KMS-11 (cell line): ENCODE results near the gene HECW1.

Experiments used
- H2AFZ ChIP-seq: fragments of 200-600 bp; sonication (generic); 2 replicates; pipeline ENCODE4 v1.6.1; 2016; ENCODE audit warnings: antibody characterized with exemption, mixed run types, low read depth
- H3K27ac ChIP-seq: fragments of 200-600 bp; sonication (generic); 2 replicates; pipeline ENCODE4 v1.6.1; 2016; ENCODE audit warnings: mild to moderate bottlenecking, mixed run types
- H3K27me3 ChIP-seq: fragments of 200-600 bp; sonication (generic); 2 replicates; pipeline ENCODE4 v1.6.1; 2017; ENCODE audit warnings: mild to moderate bottlenecking, low read depth, mixed run types, moderate library complexity; ENCODE audit not compliant: insufficient read depth
- H3K36me3 ChIP-seq: fragments of 200-600 bp; sonication (generic); 2 replicates; pipeline ENCODE4 v1.6.1; 2017; ENCODE audit warnings: mild to moderate bottlenecking, mixed run types; ENCODE audit not compliant: insufficient read depth
- H3K4me1 ChIP-seq: fragments of 200-600 bp; sonication (generic); 2 replicates; pipeline ENCODE4 v1.6.1; 2016; ENCODE audit warnings: mild to moderate bottlenecking, low read depth, mixed run types; ENCODE audit not compliant: poor library complexity, severe bottlenecking
- H3K4me2 ChIP-seq: fragments of 200-600 bp; sonication (generic); 2 replicates; pipeline ENCODE4 v1.7.0; 2016; ENCODE audit warnings: mild to moderate bottlenecking, mixed run types
- H3K4me3 ChIP-seq: fragments of 200-600 bp; sonication (generic); IDR thresholded peaks from 2 replicates; pipeline ENCODE4 v1.6.1; 2017; ENCODE audit warnings: low read depth, low read length, mixed read lengths; ENCODE audit not compliant: insufficient read depth
- H3K79me2 ChIP-seq: fragments of 200-600 bp; sonication (generic); 2 replicates; pipeline ENCODE4 v1.6.1; 2016; ENCODE audit warnings: low read depth, mixed run types; ENCODE audit not compliant: insufficient read depth
- H3K9ac ChIP-seq: fragments of 200-600 bp; sonication (generic); 2 replicates; pipeline ENCODE4 v1.6.1; 2016; ENCODE audit warnings: mild to moderate bottlenecking, mixed run types
- H4K20me1 ChIP-seq: fragments of 200-600 bp; sonication (generic); 2 replicates; pipeline ENCODE4 v1.6.1; 2016; ENCODE audit warnings: mild to moderate bottlenecking, mixed run types; ENCODE audit not compliant: insufficient read depth
- CTCF ChIP-seq: fragments of 200-600 bp; sonication (generic); conservative IDR thresholded peaks from 2 replicates; pipeline ENCODE4 v1.6.1; 2017; ENCODE audit warnings: low read depth, mild to moderate bottlenecking, antibody characterized with exemption, low read length, moderate library complexity, mixed read lengths

The HECW1 gene

GRCh38 chr7:43536773-43537172 lies 424.3 kb downstream of the HECW1 start:
- Histone ChIP-seq H3K36me3 (no peaks in the 10 kb centered on the region), H2AFZ (no peak overlapping the region), H3K27ac (no peak overlapping the region), H4K20me1 (no peaks in the 10 kb centered on the region), H3K4me3 (no peak overlapping the region), H3K79me2 (no peaks in the 10 kb centered on the region), H3K9ac (no peak overlapping the region), H3K4me2 (no peak overlapping the region), H3K27me3 (no peaks in the 10 kb centered on the region), H3K4me1 (no peaks in the 10 kb centered on the region)
- TF ChIP-seq CTCF: no peak

- no peaks in the 10 kb centered on the region for H3K4me1 ChIP-seq
- no peak overlapping the region for H3K9ac ChIP-seq
- no peaks in the 10 kb centered on the region for H4K20me1 ChIP-seq
- H3K36me3 ChIP-seq: no peaks in the 10 kb centered on the region
- H3K27me3 ChIP-seq: no peaks in the 10 kb centered on the region
- no peak overlapping the region for H3K4me2 ChIP-seq
- H3K27ac ChIP-seq: no peak overlapping the region
- no peaks in the 10 kb centered on the region for H3K79me2 ChIP-seq
- H2AFZ ChIP-seq: no peak overlapping the region
- H3K4me3 ChIP-seq: no peak overlapping the region
- TF ChIP-seq CTCF: no peak
Measured at GRCh38 chr7:43537765-43538403, 425.4 kb downstream of the HECW1 start.

- no peak overlapping the region for H3K4me2 ChIP-seq
- H3K27me3 ChIP-seq: no peaks in the 10 kb centered on the region
- no peaks in the 10 kb centered on the region for H3K36me3 ChIP-seq
- H4K20me1 ChIP-seq: no peaks in the 10 kb centered on the region
- H3K79me2 ChIP-seq: no peaks in the 10 kb centered on the region
- H3K4me3 ChIP-seq: no peak overlapping the region
- no peak overlapping the region for H3K9ac ChIP-seq
- no peak for TF ChIP-seq CTCF
- no peaks in the 10 kb centered on the region for H3K4me1 ChIP-seq
- H3K27ac ChIP-seq: no peak overlapping the region
- H2AFZ ChIP-seq: no peak overlapping the region
Measured at GRCh38 chr7:43538404-43538771, 425.9 kb downstream of the HECW1 start.

- Histone ChIP-seq H3K9ac (no peak overlapping the region), H3K36me3 (no peaks in the 10 kb centered on the region), H4K20me1 (no peaks in the 10 kb centered on the region), H2AFZ (no peak overlapping the region), H3K27ac (no peak overlapping the region), H3K79me2 (no peaks in the 10 kb centered on the region), H3K4me1 (no peaks in the 10 kb centered on the region), H3K4me3 (no peak overlapping the region), H3K4me2 (no peak overlapping the region), H3K27me3 (no peaks in the 10 kb centered on the region)
- no peak for TF ChIP-seq CTCF
Measured at GRCh38 chr7:43540471-43540870, 428.0 kb downstream of the HECW1 start.

GRCh38 chr7:43542716-43543115 lies 430.3 kb downstream of the HECW1 start:
- H3K9ac ChIP-seq: no peak overlapping the region
- no peak overlapping the region for H3K27ac ChIP-seq
- no peaks in the 10 kb centered on the region for H3K79me2 ChIP-seq
- H3K4me2 ChIP-seq: no peak overlapping the region
- no peaks in the 10 kb centered on the region for H3K27me3 ChIP-seq
- no peak overlapping the region for H3K4me3 ChIP-seq
- H4K20me1 ChIP-seq: no peaks in the 10 kb centered on the region
- no peaks in the 10 kb centered on the region for H3K36me3 ChIP-seq
- H2AFZ ChIP-seq: no peak overlapping the region
- no peak for TF ChIP-seq CTCF
- H3K4me1 ChIP-seq: no peaks in the 10 kb centered on the region
